K562 (cell line): ENCODE results near the gene XYLB. TPM values are rescaled to one million over a fixed set of nuclear protein-coding genes. Genes with fewer than 3 reads are reported as not detected.
A peak's percentile ranks its signal among the peaks of the same experiment; 100 is the strongest.

ENCODE experiments used
- ATAC-seq: fragments of 200-7000 bp; cut with Tn5 transposase; 3 replicates; pipeline ENCODE4 v1.9.1; 2020; ENCODE audit warnings: moderate library complexity
- BruUV-seq: library from RNA; stranded (reverse); fragments of 400-500 nt; replicated peaks from 2 replicates; lab custom pipeline; 2021; lab: Mats Ljungman, UMichigan
- CTCF ChIA-PET: fragments of 300-600 bp; formaldehyde crosslinking; extraction: SDS; loops from one replicate; lab custom pipeline; 2021; ENCODE audit warnings: low intra/inter-chr PET ratio; lab: Yijun Ruan, JAX
- POLR2A ChIA-PET: fragments of 300-600, 350-650 bp; sonication (Branson Sonifier 250); formaldehyde crosslinking; extraction: SDS; loops from one replicate; lab custom pipeline; 2021; ENCODE audit warnings: antibody characterized with exemption, inconsistent platforms; lab: Yijun Ruan, JAX
- DNase-seq, 4 experiments: peaks; one replicate each; pipeline versions ENCODE4 v3.0.0 to v3.0.0-alpha.2; 2011 to 2018; ENCODE audit warnings: low spot score in 3 of 4, mixed read lengths in 3 of 4; ENCODE audit errors: extremely low read depth in 1 of 4
- FAIRE-seq: peaks from 2 replicates; lab custom pipeline; 2011; peaks lifted over from hg19 to GRCh38; lab: Jason Lieb, UNC
- H2AFZ ChIP-seq: 2 replicates; pipeline ENCODE4 v1.6.0; 2011; ENCODE audit warnings: low read depth, low read length, control low read depth, inconsistent platforms
- H3K27ac ChIP-seq: fragments of 200-600 bp; 3 replicates; pipeline ENCODE4 v1.8.0; 2011; ENCODE audit warnings: low read depth, mild to moderate bottlenecking, control low read depth, inconsistent platforms, low read length, moderate library complexity, mixed read lengths; ENCODE audit errors: extremely low read depth
- H3K27me3 ChIP-seq, 2 experiments: fragments of 300-600 bp in 1 of 2; 2 replicates in 1 of 2; 3 replicates in 1 of 2; pipeline versions ENCODE4 v1.6.0 to v1.8.0; 2011; ENCODE audit warnings: inconsistent platforms in 2 of 2, low read length in 2 of 2, mild to moderate bottlenecking in 1 of 2, mixed read lengths in 1 of 2, moderate library complexity in 1 of 2; ENCODE audit not compliant: control insufficient read depth in 2 of 2, insufficient read depth in 2 of 2
- H3K36me3 ChIP-seq: fragments of 300-600 bp; 3 replicates; pipeline ENCODE4 v1.8.0; 2011; ENCODE audit warnings: mild to moderate bottlenecking, low read length, inconsistent platforms; ENCODE audit not compliant: control insufficient read depth, insufficient read depth
- H3K4me1 ChIP-seq, 2 experiments: fragments of 200-600 bp in 1 of 2; replicated peaks in 1 of 2; 2 replicates in 1 of 2; 3 replicates in 1 of 2; pipeline versions ENCODE4 v1.5.1 to v1.8.0; 2011; ENCODE audit warnings: inconsistent platforms in 2 of 2, low read length in 2 of 2, mild to moderate bottlenecking in 1 of 2, mixed read lengths in 1 of 2, moderate library complexity in 1 of 2; ENCODE audit not compliant: control insufficient read depth in 2 of 2, insufficient read depth in 2 of 2
- H3K4me2 ChIP-seq: 2 replicates; pipeline ENCODE4 v1.6.1; 2011; ENCODE audit warnings: low read length, control low read depth, inconsistent platforms, mixed read lengths; ENCODE audit not compliant: insufficient read depth
- H3K4me3 ChIP-seq: fragments of 200-600 bp; sonication (generic), shearing (Covaris generic); 2 replicates; pipeline ENCODE4 v1.5.1; 2016; ENCODE audit warnings: control low read depth, inconsistent platforms
- H3K79me2 ChIP-seq: fragments of 200-600 bp; 3 replicates; pipeline ENCODE4 v1.8.0; 2011; ENCODE audit warnings: low read length, inconsistent platforms; ENCODE audit not compliant: control insufficient read depth, insufficient read depth
- H3K9ac ChIP-seq, 2 experiments: 2 replicates each; pipeline versions ENCODE4 v1.6.0 to v1.6.1; 2011; ENCODE audit warnings: low read depth in 2 of 2, low read length in 2 of 2, control low read depth in 1 of 2, inconsistent platforms in 1 of 2, mild to moderate bottlenecking in 1 of 2, mixed read lengths in 1 of 2; ENCODE audit not compliant: insufficient read depth in 1 of 2
- H3K9me1 ChIP-seq: one replicate; pipeline ENCODE4 v1.6.0; 2011; ENCODE audit warnings: inconsistent platforms, mild to moderate bottlenecking, low read length, moderate library complexity; ENCODE audit not compliant: control insufficient read depth, insufficient read depth
- H3K9me3 ChIP-seq: replicated peaks from 2 replicates; pipeline ENCODE4 v1.5.1; 2011; ENCODE audit warnings: low read depth, low read length, inconsistent platforms; ENCODE audit not compliant: control insufficient read depth, insufficient read depth
- H4K20me1 ChIP-seq: replicated peaks from 2 replicates; pipeline ENCODE4 v1.6.1; 2011; ENCODE audit warnings: low read length, inconsistent platforms, mixed read lengths; ENCODE audit not compliant: control insufficient read depth, insufficient read depth
- KDM4B ChIP-seq, 2 experiments: fragments of 450-650 bp in 1 of 2; sonication (generic) in 1 of 2; IDR thresholded peaks; 2 replicates each; pipeline ENCODE4 v1.6.1; 2016 to 2017; ENCODE audit warnings: borderline replicate concordance in 2 of 2, antibody characterized with exemption in 1 of 2, low read depth in 1 of 2, mild to moderate bottlenecking in 1 of 2
- NRF1 ChIP-seq, 2 experiments: fragments of 450-650 bp; IDR thresholded peaks in 1 of 2; conservative IDR thresholded peaks in 1 of 2; 2 replicates each; pipeline ENCODE4 v1.6.1; 2014; ENCODE audit warnings: mild to moderate bottlenecking in 2 of 2
- ZBTB26 ChIP-seq: fragments of 450-650 bp; formaldehyde crosslinking; IDR thresholded peaks from 2 replicates; pipeline ENCODE4 v1.4.0; 2022; ENCODE audit warnings: missing genetic modification characterization
- ZNF57 ChIP-seq: fragments of 450-650 bp; formaldehyde crosslinking; IDR thresholded peaks from 2 replicates; pipeline ENCODE4 v1.4.0; 2020; ENCODE audit warnings: mild to moderate bottlenecking, moderate library complexity
- ZNF668 ChIP-seq: fragments of 250-450 bp; sonication (Bioruptor Pico); IDR thresholded peaks from 2 replicates; pipeline ENCODE4 v1.8.0; 2022; ENCODE audit warnings: mild to moderate bottlenecking, inconsistent platforms
- WGBS: fragments of 100-300 bp; shearing (Covaris generic); methylation state at CpG from one replicate; pipeline ENCODE4 v1.1.6; 2016; ENCODE audit warnings: low coverage, mixed read lengths; ENCODE audit not compliant: insufficient coverage; ENCODE audit errors: missing lambda C conversion rate; 5-methylcytosine and 5-hydroxymethylcytosine counted together
- in situ Hi-C: fragments of 300-500 bp; cut with MboI; formaldehyde crosslinking; loops from 4 replicates; pipeline ENCODE4 v1.15.0; 2018; ENCODE audit warnings: inconsistent platforms, mixed read lengths
- intact Hi-C: fragments of 100-400 bp; cut with micrococcal nuclease; formaldehyde crosslinking; loops from 2 replicates; pipeline ENCODE4 v1.14.2; 2022
- polyA plus RNA-seq, 8 experiments: library from polyadenylated mRNA; depleted of rRNA in 4 of 8; stranded (reverse) in 5 of 8; unstranded in 3 of 8; fragments of >200 nt; fragmentation: Nextera tagmentation in 2 of 8; fragmentation: Illumina TruSeq in 1 of 8; extraction: Ambion mirVana in 2 of 8; extraction: Trizol in 1 of 8; gene quantifications; 2 replicates each; pipeline versions ENCODE4 v1.2.1 to v1.2.3, GENCODE V29; 2011 to 2014; ENCODE audit warnings: inconsistent platforms in 1 of 8, missing spikeins in 1 of 8
- total RNA-seq, 7 experiments: library from RNA; depleted of rRNA in 6 of 7; stranded (reverse); fragments of >200 nt in 6 of 7; fragmentation: Illumina TruSeq in 2 of 7; extraction: Trizol in 2 of 7; gene quantifications; 2 replicates each; pipeline versions ENCODE4 v1.2.1 to v1.2.3, GENCODE V29; 2011 to 2021; ENCODE audit warnings: low replicate concordance in 1 of 7

The XYLB gene
- total and polyA plus RNA-seq, 9 of the 15 experiments (the other 6 are each of a cell fraction or from before 2014, with no cell fraction given) = 4.0 to 20.2 (median 13.2) TPM

GRCh38 chr3:38315488-38316230, 30.9 kb upstream of the XYLB start:
- no peak for FAIRE-seq

More at GRCh38 chr3:38315488-38316230, 30.9 kb upstream of the XYLB start:
- Histone ChIP-seq H3K36me3 (no peaks in the 10 kb centered on the region), H3K27me3 (peaks cover 21 to 81% of the 10 kb centered on the region in 2 experiments), H3K79me2 (no peaks in the 10 kb centered on the region), H3K4me2 (no peak overlapping the region), H3K9me1 (no peaks in the 10 kb centered on the region), H2AFZ (no peak overlapping the region), H3K27ac (no peak overlapping the region), H3K9ac (0 out of 4 replicates have a peak overlapping the region, but pooled peaks of 1 of the 2 experiments have one; percentile 39), H3K9me3 (no peaks in the 10 kb centered on the region), H3K4me3 (no peak overlapping the region), H4K20me1 (no peaks in the 10 kb centered on the region), H3K4me1 (peaks cover 0 to 7% of the 10 kb centered on the region in 2 experiments; a peak in 2 of 5 replicates)
- no peak for TF ChIP-seq ZBTB26 (CRISPR knock-in tag)
- TF ChIP-seq NRF1 (conservative IDR thresholded peaks at IDR 0.05 in 1 of 2, IDR thresholded peaks at IDR 0.05 in 1 of 2) = 0 out of 4 replicates have a peak, but pooled peaks of 1 of the 2 experiments have one; percentile 25
- TF ChIP-seq KDM4B (IDR thresholded peaks at IDR 0.05; ENCODE audit: borderline replicate concordance in 2 of 2, low read depth in 1 of 2) = no peak
- no peak for TF ChIP-seq ZNF57 (CRISPR knock-in tag)
- TF ChIP-seq ZNF668 (CRISPR knock-in tag) = no peak
- no TSS peak for BruUV-seq
- WGBS = 8% methylated on average over 10 of the region's 10 CpGs
- ChIA-PET POLR2A (interaction anchor here (1.2 kb wide), 1 partner anchor 9 kb away, joined by 3 read pairs; no protein-coding TSS in a partner anchor), CTCF (no interaction called here)
- intact Hi-C loops (no loop called here), in situ Hi-C loops (no loop called here)
- no peak; the same call in none of the 3 replicates for ATAC-seq
- no peak for DNase-seq
